ENCODE data around the gene AK5.

DNA sequence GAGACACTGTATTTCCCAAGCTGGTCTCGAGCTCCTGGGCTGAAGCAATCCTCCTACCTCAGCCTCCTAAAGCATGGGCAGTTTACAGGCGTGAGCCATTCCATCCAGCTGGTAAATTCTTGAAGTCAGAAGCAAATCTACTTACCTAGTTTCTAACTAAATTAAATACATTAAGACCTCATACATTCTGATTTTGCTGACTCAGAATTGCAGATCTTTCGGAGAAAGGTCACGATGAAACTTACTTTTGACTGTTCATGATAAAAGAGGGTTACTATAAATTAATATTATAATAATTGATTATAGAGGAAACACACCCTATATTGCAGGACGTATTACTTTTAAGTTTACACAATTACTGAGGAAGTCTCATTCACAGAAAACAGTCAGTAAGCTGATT is 268.3 kb downstream of the AK5 start:
- TF ChIP-seq, protein P1, sequence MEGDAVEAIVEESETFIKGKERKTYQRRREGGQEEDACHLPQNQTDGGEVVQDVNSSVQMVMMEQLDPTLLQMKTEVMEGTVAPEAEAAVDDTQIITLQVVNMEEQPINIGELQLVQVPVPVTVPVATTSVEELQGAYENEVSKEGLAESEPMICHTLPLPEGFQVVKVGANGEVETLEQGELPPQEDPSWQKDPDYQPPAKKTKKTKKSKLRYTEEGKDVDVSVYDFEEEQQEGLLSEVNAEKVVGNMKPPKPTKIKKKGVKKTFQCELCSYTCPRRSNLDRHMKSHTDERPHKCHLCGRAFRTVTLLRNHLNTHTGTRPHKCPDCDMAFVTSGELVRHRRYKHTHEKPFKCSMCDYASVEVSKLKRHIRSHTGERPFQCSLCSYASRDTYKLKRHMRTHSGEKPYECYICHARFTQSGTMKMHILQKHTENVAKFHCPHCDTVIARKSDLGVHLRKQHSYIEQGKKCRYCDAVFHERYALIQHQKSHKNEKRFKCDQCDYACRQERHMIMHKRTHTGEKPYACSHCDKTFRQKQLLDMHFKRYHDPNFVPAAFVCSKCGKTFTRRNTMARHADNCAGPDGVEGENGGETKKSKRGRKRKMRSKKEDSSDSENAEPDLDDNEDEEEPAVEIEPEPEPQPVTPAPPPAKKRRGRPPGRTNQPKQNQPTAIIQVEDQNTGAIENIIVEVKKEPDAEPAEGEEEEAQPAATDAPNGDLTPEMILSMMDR (IDR thresholded peaks at IDR 0.05; ENCODE audit: low read depth, low read length, poor library complexity, severe bottlenecking), result no peak
- no peak for TF ChIP-seq EZH2phosphoT487 (IDR thresholded peaks at IDR 0.05; ENCODE audit: borderline replicate concordance, low read length)
